ENCODE measurements around the gene GRID2. TPM values are rescaled to one million over a fixed set of nuclear protein-coding genes. Genes with fewer than 3 reads are reported as not detected.

GRID2 gene
- total RNA-seq, 2 donors from 2014 or later: 0.28 TPM; not detected in 1

DNA sequence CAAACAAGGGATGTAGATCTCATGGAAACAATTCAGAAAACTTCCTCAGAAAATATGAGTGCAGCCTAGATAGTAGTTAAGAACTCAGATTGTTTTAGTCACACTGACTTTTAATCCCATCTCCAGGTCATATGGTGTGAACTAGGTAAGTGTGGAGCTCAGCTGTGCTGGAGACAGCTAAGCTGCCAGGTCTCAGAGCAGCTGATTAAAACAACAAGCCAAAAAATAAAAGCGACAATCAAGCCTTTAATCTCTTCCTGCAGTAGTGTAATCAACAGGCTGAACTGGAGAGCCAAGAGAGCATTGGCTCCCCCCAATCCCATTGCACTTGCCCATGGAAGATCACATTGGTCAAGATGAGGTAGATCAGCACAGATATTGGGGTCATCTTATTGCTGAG, 1426.5 kb downstream of the GRID2 start:
- TF ChIP-seq, protein P1, sequence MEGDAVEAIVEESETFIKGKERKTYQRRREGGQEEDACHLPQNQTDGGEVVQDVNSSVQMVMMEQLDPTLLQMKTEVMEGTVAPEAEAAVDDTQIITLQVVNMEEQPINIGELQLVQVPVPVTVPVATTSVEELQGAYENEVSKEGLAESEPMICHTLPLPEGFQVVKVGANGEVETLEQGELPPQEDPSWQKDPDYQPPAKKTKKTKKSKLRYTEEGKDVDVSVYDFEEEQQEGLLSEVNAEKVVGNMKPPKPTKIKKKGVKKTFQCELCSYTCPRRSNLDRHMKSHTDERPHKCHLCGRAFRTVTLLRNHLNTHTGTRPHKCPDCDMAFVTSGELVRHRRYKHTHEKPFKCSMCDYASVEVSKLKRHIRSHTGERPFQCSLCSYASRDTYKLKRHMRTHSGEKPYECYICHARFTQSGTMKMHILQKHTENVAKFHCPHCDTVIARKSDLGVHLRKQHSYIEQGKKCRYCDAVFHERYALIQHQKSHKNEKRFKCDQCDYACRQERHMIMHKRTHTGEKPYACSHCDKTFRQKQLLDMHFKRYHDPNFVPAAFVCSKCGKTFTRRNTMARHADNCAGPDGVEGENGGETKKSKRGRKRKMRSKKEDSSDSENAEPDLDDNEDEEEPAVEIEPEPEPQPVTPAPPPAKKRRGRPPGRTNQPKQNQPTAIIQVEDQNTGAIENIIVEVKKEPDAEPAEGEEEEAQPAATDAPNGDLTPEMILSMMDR (IDR thresholded peaks at IDR 0.05): no peak
- no peaks in the 10 kb centered on the region for H3K27me3 ChIP-seq (replicated peaks; ENCODE audit: insufficient read depth)
- no peaks in the 10 kb centered on the region for H3K36me3 ChIP-seq
- no peaks in the 10 kb centered on the region for H3K9me3 ChIP-seq
- no peak for DNase-seq (ENCODE audit: low spot score)
- H3K4me1 ChIP-seq (ENCODE audit: control insufficient read depth in 1 of 2, low read depth in 2 of 2): no peaks in the 10 kb centered on the region
- H3K27ac ChIP-seq: no peak overlapping the region
- no peak overlapping the region for H3K4me3 ChIP-seq
- no peak for ATAC-seq (ENCODE audit: insufficient number of reproducible peaks, low FRiP score, low read depth)

DNA sequence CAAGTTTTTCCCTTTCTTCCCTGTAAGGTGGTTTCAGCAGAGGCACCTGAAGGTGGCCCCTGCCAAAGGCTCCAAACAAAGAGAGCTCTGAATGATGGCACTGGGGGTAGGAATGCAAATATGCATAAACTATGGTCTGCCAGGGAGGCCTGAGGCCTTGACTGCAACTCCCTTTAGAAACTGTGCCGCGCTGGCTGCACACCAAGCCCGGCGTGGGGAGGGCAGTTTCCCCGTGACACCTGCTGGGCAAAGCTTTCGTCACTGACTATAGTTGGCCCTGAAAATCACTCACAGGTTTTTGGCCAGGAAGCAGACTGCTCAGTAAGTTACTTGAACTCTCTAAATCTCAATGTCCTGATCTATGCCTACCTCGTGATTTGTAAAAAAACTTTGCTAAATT, 1427.0 kb downstream of the GRID2 start:
- Histone ChIP-seq H3K27me3 (replicated peaks; ENCODE audit: insufficient read depth) (no peaks in the 10 kb centered on the region), H3K9me3 (no peaks in the 10 kb centered on the region), H3K4me3 (no peak overlapping the region), H3K4me1 (ENCODE audit: control insufficient read depth in 1 of 2, low read depth in 2 of 2) (no peaks in the 10 kb centered on the region), H3K27ac (no peak overlapping the region), H3K36me3 (no peaks in the 10 kb centered on the region)
- no peak for ATAC-seq (ENCODE audit: insufficient number of reproducible peaks, low FRiP score, low read depth)
- no peak for DNase-seq (ENCODE audit: low spot score)
- TF ChIP-seq, protein P1 (IDR thresholded peaks at IDR 0.05): no peak

DNA sequence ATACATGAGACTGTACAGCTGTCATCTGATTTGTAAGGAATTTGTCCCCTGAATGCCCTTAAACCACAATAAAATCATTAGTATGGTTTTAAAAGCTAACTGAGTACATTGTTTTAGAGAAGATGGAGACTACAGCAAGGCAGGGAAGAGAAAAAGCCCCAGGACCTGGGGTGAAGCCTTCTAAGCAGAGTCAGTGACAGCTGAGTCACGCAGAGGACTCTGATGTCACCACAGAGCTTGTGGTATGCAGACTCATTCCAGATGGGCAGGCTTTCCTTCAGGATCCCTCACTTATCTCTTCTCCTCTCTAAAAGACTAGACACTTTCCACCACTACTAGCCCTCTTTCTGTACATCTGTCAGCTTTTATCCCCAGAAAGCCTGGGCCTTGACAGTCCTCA, 1427.7 kb downstream of the GRID2 start:
- no peaks in the 10 kb centered on the region for H3K9me3 ChIP-seq
- H3K4me3 ChIP-seq: no peak overlapping the region
- TF ChIP-seq, protein P1 (IDR thresholded peaks at IDR 0.05): no peak
- H3K27ac ChIP-seq: no peak overlapping the region
- H3K27me3 ChIP-seq (replicated peaks; ENCODE audit: insufficient read depth): no peaks in the 10 kb centered on the region
- DNase-seq (ENCODE audit: low spot score) (no peak), ATAC-seq (ENCODE audit: insufficient number of reproducible peaks, low FRiP score, low read depth) (no peak)
- H3K4me1 ChIP-seq (ENCODE audit: control insufficient read depth in 1 of 2, low read depth in 2 of 2): no peaks in the 10 kb centered on the region
- no peaks in the 10 kb centered on the region for H3K36me3 ChIP-seq

DNA sequence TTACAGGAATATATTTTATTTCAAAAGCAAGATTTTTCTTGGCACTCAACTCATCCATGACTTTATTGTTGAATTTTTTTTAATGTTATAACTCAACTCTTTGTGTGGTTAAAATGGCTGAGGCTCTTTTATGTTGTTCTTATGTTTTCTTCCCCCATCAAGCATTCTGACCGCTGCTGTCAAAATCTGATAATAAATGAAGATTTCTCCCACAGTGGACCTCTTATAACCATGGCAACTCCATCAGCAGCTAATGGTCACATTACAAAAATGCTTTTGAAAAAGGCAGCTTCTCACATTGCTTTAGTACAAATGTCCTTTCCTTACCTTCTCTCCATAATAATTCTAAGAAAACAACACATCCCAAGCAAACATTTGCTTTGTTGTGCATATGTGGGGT, 1428.7 kb downstream of the GRID2 start:
- H3K27me3 ChIP-seq (replicated peaks; ENCODE audit: insufficient read depth): no peaks in the 10 kb centered on the region
- H3K4me3 ChIP-seq: no peak overlapping the region
- no peak for ATAC-seq (ENCODE audit: insufficient number of reproducible peaks, low FRiP score, low read depth)
- TF ChIP-seq, protein P1 (IDR thresholded peaks at IDR 0.05): no peak
- no peak for DNase-seq (ENCODE audit: low spot score)
- no peaks in the 10 kb centered on the region for H3K4me1 ChIP-seq (ENCODE audit: control insufficient read depth in 1 of 2, low read depth in 2 of 2)
- H3K27ac ChIP-seq: no peak overlapping the region
- no peaks in the 10 kb centered on the region for H3K36me3 ChIP-seq
- no peaks in the 10 kb centered on the region for H3K9me3 ChIP-seq

DNA sequence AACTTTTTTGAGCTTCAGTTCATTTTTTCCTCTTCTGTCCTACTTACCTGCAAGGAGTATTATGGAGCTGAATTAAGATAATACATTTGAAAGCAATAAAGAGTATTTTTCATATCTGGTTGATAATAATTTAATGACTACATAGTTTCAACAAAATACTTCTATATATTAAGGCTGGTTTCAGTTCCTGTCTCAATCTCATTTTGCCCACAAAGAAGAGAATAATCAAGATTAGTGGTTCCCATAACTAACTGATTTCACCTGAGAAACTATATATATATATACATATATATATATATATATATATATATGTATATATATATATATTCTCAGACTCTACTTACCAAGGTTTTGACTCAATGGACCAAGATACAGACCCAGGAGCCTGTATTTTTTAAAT, 1437.1 kb downstream of the GRID2 start:
- ATAC-seq (ENCODE audit: insufficient number of reproducible peaks, low FRiP score, low read depth): no peak
- DNase-seq (ENCODE audit: low spot score): no peak
- H3K4me3 ChIP-seq: no peak overlapping the region

More for the DNA sequence above, 1437.1 kb downstream of the GRID2 start:
- Histone ChIP-seq H3K9me3 (no peaks in the 10 kb centered on the region), H3K4me1 (ENCODE audit: control insufficient read depth in 1 of 2, low read depth in 2 of 2) (no peaks in the 10 kb centered on the region), H3K36me3 (no peaks in the 10 kb centered on the region), H3K27me3 (replicated peaks; ENCODE audit: insufficient read depth) (no peaks in the 10 kb centered on the region), H3K27ac (no peak overlapping the region)
- TF ChIP-seq, protein P1 (IDR thresholded peaks at IDR 0.05): no peak

Measured in thoracic aorta (tissue), 2 donors.